Endothelial cell of umbilical vein (primary cell): ENCODE measurements around the gene DET1. TPM values are rescaled to one million over a fixed set of nuclear protein-coding genes. Genes with fewer than 3 reads are reported as not detected.

ENCODE experiments used
- BruUV-seq: library from RNA; stranded (reverse); fragments of 400-500 nt; replicated peaks from 2 replicates; lab custom pipeline; 2021; lab: Mats Ljungman, UMichigan
- CTCF ChIA-PET: fragments of 300-600, 350-600 bp; sonication (Branson Sonifier 250); formaldehyde crosslinking; loops from one replicate; lab custom pipeline; 2021; ENCODE audit warnings: antibody characterized with exemption, inconsistent platforms; lab: Charles Lee
- POLR2A ChIA-PET: fragments of 300-600, 350-600 bp; sonication (Branson Sonifier 250); formaldehyde crosslinking; loops from one replicate; lab custom pipeline; 2021; ENCODE audit warnings: antibody characterized with exemption, inconsistent platforms; lab: Charles Lee
- DNase-seq: peaks from one replicate; pipeline ENCODE4 v3.0.0-alpha.2; 2011; ENCODE audit warnings: low read depth, low spot score
- FAIRE-seq: peaks from 2 replicates; lab custom pipeline; 2011; peaks lifted over from hg19 to GRCh38; lab: Jason Lieb, UNC
- H2AFZ ChIP-seq: 2 replicates; pipeline ENCODE4 v1.6.0; 2012; ENCODE audit warnings: low read depth, low read length, control low read depth, inconsistent platforms
- H3K27ac ChIP-seq: 2 replicates; pipeline ENCODE4 v1.5.1; 2011; ENCODE audit warnings: low read depth, mild to moderate bottlenecking, control low read depth, low read length, moderate library complexity; ENCODE audit not compliant: insufficient read depth
- H3K27me3 ChIP-seq, 2 experiments: 2 replicates each; pipeline versions ENCODE4 v1.6.0 to v1.6.1; 2011; ENCODE audit warnings: low read length in 2 of 2, mixed read lengths in 1 of 2; ENCODE audit not compliant: control insufficient read depth in 2 of 2, insufficient read depth in 2 of 2
- H3K36me3 ChIP-seq, 2 experiments: 2 replicates in 1 of 2; 3 replicates in 1 of 2; pipeline ENCODE4 v1.5.1; 2011; ENCODE audit warnings: low read length in 2 of 2, mild to moderate bottlenecking in 1 of 2, moderate library complexity in 1 of 2; ENCODE audit not compliant: control insufficient read depth in 2 of 2, insufficient read depth in 2 of 2; ENCODE audit errors: extremely low read depth in 1 of 2
- H3K4me1 ChIP-seq: 3 replicates; pipeline ENCODE4 v1.5.1; 2011; ENCODE audit warnings: mild to moderate bottlenecking, low read length; ENCODE audit not compliant: control insufficient read depth, insufficient read depth; ENCODE audit errors: extremely low read depth
- H3K4me2 ChIP-seq: 2 replicates; pipeline ENCODE4 v1.6.1; 2011; ENCODE audit warnings: low read length, control low read depth, mixed read lengths; ENCODE audit not compliant: insufficient read depth
- H3K4me3 ChIP-seq, 3 experiments: fragments of 200-600 bp in 1 of 3; sonication (generic), shearing (Covaris generic) in 1 of 3; replicated peaks in 1 of 3; 2 replicates each; pipeline ENCODE4 v1.5.1; 2011 to 2016; ENCODE audit warnings: control low read depth in 3 of 3, low read length in 3 of 3, mild to moderate bottlenecking in 2 of 3, inconsistent platforms in 1 of 3, low read depth in 1 of 3, moderate library complexity in 1 of 3; ENCODE audit not compliant: insufficient read depth in 1 of 3
- H3K79me2 ChIP-seq: 2 replicates; pipeline ENCODE4 v1.6.0; 2012; ENCODE audit warnings: low read length, inconsistent platforms; ENCODE audit not compliant: control insufficient read depth, insufficient read depth
- H3K9ac ChIP-seq: replicated peaks from 2 replicates; pipeline ENCODE3; 2011; ENCODE audit warnings: low read length, control low read depth; ENCODE audit not compliant: insufficient read depth; ENCODE audit errors: extremely low read depth
- H3K9me1 ChIP-seq: replicated peaks from 3 replicates; pipeline ENCODE4 v1.6.0; 2011; ENCODE audit warnings: mild to moderate bottlenecking, low read length; ENCODE audit not compliant: control insufficient read depth, insufficient read depth; ENCODE audit errors: extremely low read depth
- H3K9me3 ChIP-seq: replicated peaks from 2 replicates; pipeline ENCODE4 v1.5.1; 2012; ENCODE audit warnings: low read length, inconsistent platforms; ENCODE audit not compliant: control insufficient read depth, insufficient read depth
- H4K20me1 ChIP-seq: replicated peaks from 2 replicates; pipeline ENCODE3; 2011; ENCODE audit warnings: mild to moderate bottlenecking, low read length; ENCODE audit not compliant: control insufficient read depth, insufficient read depth; ENCODE audit errors: extremely low read depth
- CTCF ChIP-seq, 2 donors: IDR thresholded peaks; 1 replicate in 1 of 2; 2 replicates in 1 of 2; pipeline ENCODE4 v1.5.1; 2011; ENCODE audit warnings: low read length in 2 of 2, mild to moderate bottlenecking in 2 of 2, moderate library complexity in 2 of 2, control low read depth in 1 of 2, inconsistent platforms in 1 of 2, low read depth in 1 of 2; ENCODE audit not compliant: insufficient read depth in 1 of 2; ENCODE audit errors: extremely low read depth in 1 of 2
- EZH2 ChIP-seq: IDR thresholded peaks from 2 replicates; pipeline ENCODE4 v1.6.1; 2012; ENCODE audit warnings: borderline replicate concordance, low read depth, mild to moderate bottlenecking, moderate library complexity, low read length, inconsistent platforms; ENCODE audit not compliant: severe bottlenecking
- FOS ChIP-seq: IDR thresholded peaks from 2 replicates; pipeline ENCODE4 v1.6.1; 2011; ENCODE audit warnings: mild to moderate bottlenecking, low read length, moderate library complexity, borderline replicate concordance; ENCODE audit not compliant: insufficient read depth
- GATA2 ChIP-seq: IDR thresholded peaks from 2 replicates; pipeline ENCODE4 v1.7.0; 2011; ENCODE audit warnings: low read depth, mild to moderate bottlenecking, moderate library complexity, mixed read lengths, low read length; ENCODE audit not compliant: insufficient read length, insufficient read depth
- JUN ChIP-seq: IDR thresholded peaks from 2 replicates; pipeline ENCODE4 v1.6.1; 2011; ENCODE audit warnings: borderline replicate concordance, low read depth; ENCODE audit not compliant: insufficient read length, insufficient read depth
- MAX ChIP-seq: IDR thresholded peaks from 2 replicates; pipeline ENCODE4 v1.6.1; 2011; ENCODE audit not compliant: insufficient read depth, insufficient read length
- MYC ChIP-seq: IDR thresholded peaks from one replicate; pipeline ENCODE4 v1.6.1; 2011; ENCODE audit warnings: mild to moderate bottlenecking, low read depth, low read length
- POLR2A ChIP-seq: IDR thresholded peaks from 2 replicates; pipeline ENCODE4 v1.6.1; 2012; ENCODE audit warnings: low read depth, mild to moderate bottlenecking, control low read depth, low read length
- POLR2AphosphoS5 ChIP-seq: IDR thresholded peaks from 2 replicates; pipeline ENCODE4 v1.6.1; 2012; ENCODE audit warnings: low read depth, mild to moderate bottlenecking, control low read depth, low read length, moderate library complexity; ENCODE audit not compliant: insufficient read depth
- dilution Hi-C: fragments of 300-500 bp; cut with MboI; formaldehyde crosslinking; loops from one replicate; pipeline ENCODE4 v1.15.0; 2019; ENCODE audit warnings: low sequenced_read_pairs; ENCODE audit not compliant: extremely low pct_ligation_motif_present
- intact Hi-C: fragments of 100-400 bp; cut with micrococcal nuclease; formaldehyde crosslinking; loops from one replicate; pipeline ENCODE4 v1.10.0; 2022
- polyA plus RNA-seq, 4 experiments: library from polyadenylated mRNA; depleted of rRNA in 3 of 4; stranded (reverse) in 3 of 4; unstranded in 1 of 4; fragments of >200 nt; gene quantifications; 2 replicates each; pipeline versions ENCODE4 v1.2.1 to v1.2.3, GENCODE V29; 2011 to 2012; ENCODE audit warnings: missing spikeins in 1 of 4
- total RNA-seq: library from RNA; stranded (reverse); gene quantifications from 2 replicates; pipeline ENCODE4 v1.2.3, GENCODE V29; 2021

The DET1 gene
- total and polyA plus RNA-seq, 2 donors (not counting 3 experiments of a cell fraction or from before 2014, with no cell fraction given) = 5.2 to 5.6 TPM

- Histone ChIP-seq H3K4me1 (no peaks in the 10 kb centered on the region), H3K27me3 (no peaks in the 10 kb centered on the region), H3K36me3 (peaks cover 0 to 2% of the 10 kb centered on the region in 2 experiments), H3K79me2 (no peaks in the 10 kb centered on the region), H3K9me3 (no peaks in the 10 kb centered on the region), H2AFZ (no peak overlapping the region), H3K4me3 (no peak overlapping the region), H3K27ac (no peak overlapping the region), H3K4me2 (no peak overlapping the region), H4K20me1 (no peaks in the 10 kb centered on the region), H3K9ac (no peak overlapping the region), H3K9me1 (no peaks in the 10 kb centered on the region)
- dilution Hi-C loops = no loop called here
- TF ChIP-seq POLR2AphosphoS5 = no peak
- no peak for TF ChIP-seq EZH2
- no peak for TF ChIP-seq POLR2A
- no peak for TF ChIP-seq MAX
- TF ChIP-seq GATA2 = no peak
- no peak for TF ChIP-seq FOS
- no peak for TF ChIP-seq CTCF (IDR thresholded peaks at IDR 0.05; ENCODE audit: extremely low read depth in 1 of 2, insufficient read depth in 1 of 2, low read depth in 1 of 2, low read length in 2 of 2)
- TF ChIP-seq MYC = no peak
- no peak for TF ChIP-seq JUN
- BruUV-seq = no TSS peak
- ChIA-PET CTCF (interaction anchor here (1.0 kb wide), 1 partner anchor 62 kb away, joined by 3 read pairs; the partner anchor contains the start of genes MRPL46 and MRPS11), POLR2A (no interaction called here)
- intact Hi-C loops = no loop called here
- no peak for FAIRE-seq
- DNase-seq = no peak
Measured at GRCh38 chr15:88529021-88529630, 17.4 kb downstream of the DET1 start.
